Endothelial cell of umbilical vein (primary cell): Measurements from ENCODE around the gene DLL4. TPM values are rescaled to one million over a fixed set of nuclear protein-coding genes. Genes with fewer than 3 reads are reported as not detected.

Experiments
- BruUV-seq: library from RNA; stranded (reverse); fragments of 400-500 nt; replicated peaks from 2 replicates; lab custom pipeline; 2021; lab: Mats Ljungman, UMichigan
- CTCF ChIA-PET: fragments of 300-600, 350-600 bp; sonication (Branson Sonifier 250); formaldehyde crosslinking; loops from one replicate; lab custom pipeline; 2021; ENCODE audit warnings: antibody characterized with exemption, inconsistent platforms; lab: Charles Lee
- POLR2A ChIA-PET: fragments of 300-600, 350-600 bp; sonication (Branson Sonifier 250); formaldehyde crosslinking; loops from one replicate; lab custom pipeline; 2021; ENCODE audit warnings: antibody characterized with exemption, inconsistent platforms; lab: Charles Lee
- DNase-seq: peaks from one replicate; pipeline ENCODE4 v3.0.0-alpha.2; 2011; ENCODE audit warnings: low read depth, low spot score
- FAIRE-seq: peaks from 2 replicates; lab custom pipeline; 2011; peaks lifted over from hg19 to GRCh38; lab: Jason Lieb, UNC
- H2AFZ ChIP-seq: 2 replicates; pipeline ENCODE4 v1.6.0; 2012; ENCODE audit warnings: low read depth, low read length, control low read depth, inconsistent platforms
- H3K27ac ChIP-seq: 2 replicates; pipeline ENCODE4 v1.5.1; 2011; ENCODE audit warnings: low read depth, mild to moderate bottlenecking, control low read depth, low read length, moderate library complexity; ENCODE audit not compliant: insufficient read depth
- H3K27me3 ChIP-seq, 2 experiments: 2 replicates each; pipeline versions ENCODE4 v1.6.0 to v1.6.1; 2011; ENCODE audit warnings: low read length in 2 of 2, mixed read lengths in 1 of 2; ENCODE audit not compliant: control insufficient read depth in 2 of 2, insufficient read depth in 2 of 2
- H3K36me3 ChIP-seq, 2 experiments: 2 replicates in 1 of 2; 3 replicates in 1 of 2; pipeline ENCODE4 v1.5.1; 2011; ENCODE audit warnings: low read length in 2 of 2, mild to moderate bottlenecking in 1 of 2, moderate library complexity in 1 of 2; ENCODE audit not compliant: control insufficient read depth in 2 of 2, insufficient read depth in 2 of 2; ENCODE audit errors: extremely low read depth in 1 of 2
- H3K4me1 ChIP-seq: 3 replicates; pipeline ENCODE4 v1.5.1; 2011; ENCODE audit warnings: mild to moderate bottlenecking, low read length; ENCODE audit not compliant: control insufficient read depth, insufficient read depth; ENCODE audit errors: extremely low read depth
- H3K4me2 ChIP-seq: 2 replicates; pipeline ENCODE4 v1.6.1; 2011; ENCODE audit warnings: low read length, control low read depth, mixed read lengths; ENCODE audit not compliant: insufficient read depth
- H3K4me3 ChIP-seq, 3 experiments: fragments of 200-600 bp in 1 of 3; sonication (generic), shearing (Covaris generic) in 1 of 3; replicated peaks in 1 of 3; 2 replicates each; pipeline ENCODE4 v1.5.1; 2011 to 2016; ENCODE audit warnings: control low read depth in 3 of 3, low read length in 3 of 3, mild to moderate bottlenecking in 2 of 3, inconsistent platforms in 1 of 3, low read depth in 1 of 3, moderate library complexity in 1 of 3; ENCODE audit not compliant: insufficient read depth in 1 of 3
- H3K79me2 ChIP-seq: 2 replicates; pipeline ENCODE4 v1.6.0; 2012; ENCODE audit warnings: low read length, inconsistent platforms; ENCODE audit not compliant: control insufficient read depth, insufficient read depth
- H3K9ac ChIP-seq: replicated peaks from 2 replicates; pipeline ENCODE3; 2011; ENCODE audit warnings: low read length, control low read depth; ENCODE audit not compliant: insufficient read depth; ENCODE audit errors: extremely low read depth
- H3K9me1 ChIP-seq: replicated peaks from 3 replicates; pipeline ENCODE4 v1.6.0; 2011; ENCODE audit warnings: mild to moderate bottlenecking, low read length; ENCODE audit not compliant: control insufficient read depth, insufficient read depth; ENCODE audit errors: extremely low read depth
- H3K9me3 ChIP-seq: replicated peaks from 2 replicates; pipeline ENCODE4 v1.5.1; 2012; ENCODE audit warnings: low read length, inconsistent platforms; ENCODE audit not compliant: control insufficient read depth, insufficient read depth
- H4K20me1 ChIP-seq: replicated peaks from 2 replicates; pipeline ENCODE3; 2011; ENCODE audit warnings: mild to moderate bottlenecking, low read length; ENCODE audit not compliant: control insufficient read depth, insufficient read depth; ENCODE audit errors: extremely low read depth
- CTCF ChIP-seq, 2 donors: IDR thresholded peaks; 1 replicate in 1 of 2; 2 replicates in 1 of 2; pipeline ENCODE4 v1.5.1; 2011; ENCODE audit warnings: low read length in 2 of 2, mild to moderate bottlenecking in 2 of 2, moderate library complexity in 2 of 2, control low read depth in 1 of 2, inconsistent platforms in 1 of 2, low read depth in 1 of 2; ENCODE audit not compliant: insufficient read depth in 1 of 2; ENCODE audit errors: extremely low read depth in 1 of 2
- EZH2 ChIP-seq: IDR thresholded peaks from 2 replicates; pipeline ENCODE4 v1.6.1; 2012; ENCODE audit warnings: borderline replicate concordance, low read depth, mild to moderate bottlenecking, moderate library complexity, low read length, inconsistent platforms; ENCODE audit not compliant: severe bottlenecking
- FOS ChIP-seq: IDR thresholded peaks from 2 replicates; pipeline ENCODE4 v1.6.1; 2011; ENCODE audit warnings: mild to moderate bottlenecking, low read length, moderate library complexity, borderline replicate concordance; ENCODE audit not compliant: insufficient read depth
- GATA2 ChIP-seq: IDR thresholded peaks from 2 replicates; pipeline ENCODE4 v1.7.0; 2011; ENCODE audit warnings: low read depth, mild to moderate bottlenecking, moderate library complexity, mixed read lengths, low read length; ENCODE audit not compliant: insufficient read length, insufficient read depth
- JUN ChIP-seq: IDR thresholded peaks from 2 replicates; pipeline ENCODE4 v1.6.1; 2011; ENCODE audit warnings: borderline replicate concordance, low read depth; ENCODE audit not compliant: insufficient read length, insufficient read depth
- MYC ChIP-seq: IDR thresholded peaks from one replicate; pipeline ENCODE4 v1.6.1; 2011; ENCODE audit warnings: mild to moderate bottlenecking, low read depth, low read length
- POLR2A ChIP-seq: IDR thresholded peaks from 2 replicates; pipeline ENCODE4 v1.6.1; 2012; ENCODE audit warnings: low read depth, mild to moderate bottlenecking, control low read depth, low read length
- POLR2AphosphoS5 ChIP-seq: IDR thresholded peaks from 2 replicates; pipeline ENCODE4 v1.6.1; 2012; ENCODE audit warnings: low read depth, mild to moderate bottlenecking, control low read depth, low read length, moderate library complexity; ENCODE audit not compliant: insufficient read depth
- dilution Hi-C: fragments of 300-500 bp; cut with MboI; formaldehyde crosslinking; loops from one replicate; pipeline ENCODE4 v1.15.0; 2019; ENCODE audit warnings: low sequenced_read_pairs; ENCODE audit not compliant: extremely low pct_ligation_motif_present
- intact Hi-C: fragments of 100-400 bp; cut with micrococcal nuclease; formaldehyde crosslinking; loops from one replicate; pipeline ENCODE4 v1.10.0; 2022
- polyA plus RNA-seq, 4 experiments: library from polyadenylated mRNA; depleted of rRNA in 3 of 4; stranded (reverse) in 3 of 4; unstranded in 1 of 4; fragments of >200 nt; gene quantifications; 2 replicates each; pipeline versions ENCODE4 v1.2.1 to v1.2.3, GENCODE V29; 2011 to 2012; ENCODE audit warnings: missing spikeins in 1 of 4
- total RNA-seq: library from RNA; stranded (reverse); gene quantifications from 2 replicates; pipeline ENCODE4 v1.2.3, GENCODE V29; 2021
- TF ChIP-seq, protein P1 (sequence below): IDR thresholded peaks from 2 replicates; pipeline ENCODE4 v1.6.1; 2011; ENCODE audit not compliant: insufficient read depth, insufficient read length

DLL4 gene
- total and polyA plus RNA-seq, 2 donors (not counting 3 experiments of a cell fraction or from before 2014, with no cell fraction given) = 55.2 to 57.8 TPM

DNA sequence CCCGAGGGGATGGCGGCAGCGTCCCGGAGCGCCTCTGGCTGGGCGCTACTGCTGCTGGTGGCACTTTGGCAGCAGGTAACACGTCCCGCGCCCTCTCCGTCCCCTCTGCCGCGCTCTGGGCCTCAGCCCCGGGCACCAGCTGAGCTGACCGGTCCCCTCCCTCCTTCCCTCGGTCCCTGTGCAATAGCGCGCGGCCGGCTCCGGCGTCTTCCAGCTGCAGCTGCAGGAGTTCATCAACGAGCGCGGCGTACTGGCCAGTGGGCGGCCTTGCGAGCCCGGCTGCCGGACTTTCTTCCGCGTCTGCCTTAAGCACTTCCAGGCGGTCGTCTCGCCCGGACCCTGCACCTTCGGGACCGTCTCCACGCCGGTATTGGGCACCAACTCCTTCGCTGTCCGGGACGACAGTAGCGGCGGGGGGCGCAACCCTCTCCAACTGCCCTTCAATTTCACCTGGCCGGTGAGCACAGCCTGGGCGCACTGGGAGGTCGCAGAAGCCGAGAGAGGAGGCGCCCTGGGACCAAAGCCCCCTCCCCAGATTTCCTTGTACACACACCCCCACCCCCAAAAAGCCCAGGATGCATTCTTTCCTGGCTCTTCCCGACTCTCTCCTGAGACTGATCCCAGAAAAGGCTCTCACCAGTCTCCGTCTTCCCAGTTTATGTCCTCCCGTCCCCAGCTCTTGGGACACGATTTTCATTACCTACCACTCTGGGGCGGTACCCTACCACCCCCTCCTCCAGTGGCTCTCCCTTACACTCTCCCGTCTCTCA lies 705 bp downstream of the DLL4 start:
- TSS peak; percentile 25 for BruUV-seq
- ChIA-PET CTCF (interaction anchor here (0.6 to 12.4 kb wide), 20 partner anchors 8 to 489 kb away, joined by 3 to 260 read pairs (median 7); partner anchors contain the start of genes BAHD1, CHAC1 and VPS18), POLR2A (interaction anchor here (0.7 to 4.2 kb wide), 8 partner anchors 11 to 89 kb away, joined by 3 to 79 read pairs (median 12); partner anchors contain the start of gene CHAC1)
- Histone ChIP-seq H3K9ac (peak overlapping the region; percentile 18), H3K9me1 (no peaks in the 10 kb centered on the region), H3K4me3 (peak overlapping the region; percentile 0 to 89 (median 56)), H3K9me3 (no peaks in the 10 kb centered on the region), H4K20me1 (no peaks in the 10 kb centered on the region), H3K4me2 (peak overlapping the region; percentile 10), H3K4me1 (peaks cover 25% of the 10 kb centered on the region), H3K79me2 (no peaks in the 10 kb centered on the region), H3K27ac (no peak overlapping the region), H3K27me3 (peaks cover 14 to 21% of the 10 kb centered on the region in 2 experiments), H3K36me3 (peaks cover 0 to 17% of the 10 kb centered on the region in 2 experiments), H2AFZ (peak overlapping the region; percentile 67)
- FAIRE-seq (peak; percentile 88), DNase-seq (peak; percentile 66)
- dilution Hi-C loops (no loop called here), intact Hi-C loops (loop anchor here (1.0 to 2.0 kb wide), 6 partner anchors 11 to 92 kb away; no protein-coding TSS in a partner anchor)
- TF ChIP-seq JUN = no peak
- no peak for TF ChIP-seq POLR2A
- TF ChIP-seq MYC = no peak
- TF ChIP-seq FOS = no peak
- TF ChIP-seq POLR2AphosphoS5 = no peak
- TF ChIP-seq, protein P1, sequence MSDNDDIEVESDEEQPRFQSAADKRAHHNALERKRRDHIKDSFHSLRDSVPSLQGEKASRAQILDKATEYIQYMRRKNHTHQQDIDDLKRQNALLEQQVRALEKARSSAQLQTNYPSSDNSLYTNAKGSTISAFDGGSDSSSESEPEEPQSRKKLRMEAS = no peak
- TF ChIP-seq EZH2 = no peak
- no peak for TF ChIP-seq GATA2
- no peak for TF ChIP-seq CTCF (IDR thresholded peaks at IDR 0.05; ENCODE audit: extremely low read depth in 1 of 2, insufficient read depth in 1 of 2, low read depth in 1 of 2, low read length in 2 of 2)
